Omental fat pad (tissue), 4 donors: ENCODE data around the gene CCDC92B. TPM values are rescaled to one million over a fixed set of nuclear protein-coding genes. Genes with fewer than 3 reads are reported as not detected.

Experiments used
- ATAC-seq: fragments of 150-250 bp; one replicate; pipeline ENCODE4 v1.9.1; 2016; ENCODE audit warnings: mild to moderate bottlenecking, moderate library complexity; ENCODE audit not compliant: low FRiP score
- DNase-seq: peaks from one replicate; pipeline ENCODE4 v3.0.0-alpha.2; 2019; ENCODE audit warnings: low spot score
- CTCF ChIP-seq, 3 donors: fragments of 450-650 bp; IDR thresholded peaks; one replicate each; pipeline ENCODE4 v1.5.1; 2016 to 2017; ENCODE audit warnings: antibody characterized with exemption in 3 of 3, mild to moderate bottlenecking in 3 of 3, moderate library complexity in 2 of 3
- total RNA-seq, 4 donors: library from RNA; depleted of rRNA; stranded (reverse); fragments of >200 nt; gene quantifications; one replicate each; pipeline ENCODE4 v1.1.0, GENCODE V29; 2016

CCDC92B gene
- total RNA-seq, 4 donors from 2014 or later: not detected

- no peak for DNase-seq
- ATAC-seq: no peak
- no peak for TF ChIP-seq CTCF (IDR thresholded peaks at IDR 0.05)
Measured at GRCh38 chr17:2734939-2735338, 14.5 kb downstream of the CCDC92B start.

GRCh38 chr17:2731807-2732206, 17.6 kb downstream of the CCDC92B start:
- DNase-seq (no peak), ATAC-seq (no peak)
- TF ChIP-seq CTCF (IDR thresholded peaks at IDR 0.05): no peak

- TF ChIP-seq CTCF (IDR thresholded peaks at IDR 0.05): no peak
- no peak for ATAC-seq
- DNase-seq: no peak
Measured at GRCh38 chr17:2730764-2731353, 18.6 kb downstream of the CCDC92B start.

GRCh38 chr17:2724784-2725164, 24.7 kb downstream of the CCDC92B start:
- ATAC-seq: peak; percentile 25
- no peak for TF ChIP-seq CTCF (IDR thresholded peaks at IDR 0.05)

GRCh38 chr17:2723997-2724783, 25.3 kb downstream of the CCDC92B start:
- no peak for TF ChIP-seq CTCF (IDR thresholded peaks at IDR 0.05)
- DNase-seq (no peak), ATAC-seq (no peak)

More at GRCh38 chr17:2724784-2725164, 24.7 kb downstream of the CCDC92B start:
- DNase-seq: no peak

GRCh38 chr17:2723505-2723996, 25.9 kb downstream of the CCDC92B start:
- DNase-seq: no peak
- ATAC-seq: no peak
- no peak for TF ChIP-seq CTCF (IDR thresholded peaks at IDR 0.05)

- ATAC-seq (no peak), DNase-seq (no peak)
- no peak for TF ChIP-seq CTCF (IDR thresholded peaks at IDR 0.05)
Measured at GRCh38 chr17:2722611-2723010, 26.8 kb downstream of the CCDC92B start.
